HepG2 (cell line): ENCODE measurements around the gene PLPPR2. TPM values are rescaled to one million over a fixed set of nuclear protein-coding genes. Genes with fewer than 3 reads are reported as not detected.

Experiments
- ATF2 ChIP-seq: sonication (generic); formaldehyde crosslinking; IDR thresholded peaks from 2 replicates; pipeline ENCODE4 v1.4.0; 2020; ENCODE audit warnings: missing genetic modification reagents
- HIVEP1 ChIP-seq: sonication (generic); formaldehyde crosslinking; IDR thresholded peaks from 2 replicates; pipeline ENCODE4 v1.4.0; 2020; ENCODE audit warnings: mild to moderate bottlenecking, missing genetic modification reagents
- HMGXB4 ChIP-seq, 2 experiments: sonication (generic) in 1 of 2; formaldehyde crosslinking in 1 of 2; IDR thresholded peaks; 2 replicates each; pipeline versions ENCODE4 v1.4.0 to v1.6.1; 2018 to 2020; ENCODE audit warnings: missing genetic modification reagents in 2 of 2, borderline replicate concordance in 1 of 2, low read depth in 1 of 2, mild to moderate bottlenecking in 1 of 2, missing biosample characterization in 1 of 2
- HNRNPLL ChIP-seq: fragments of 200-400 bp; formaldehyde crosslinking; IDR thresholded peaks from 2 replicates; pipeline ENCODE4 v1.6.1; 2017; ENCODE audit warnings: mild to moderate bottlenecking, low read depth, low read length; ENCODE audit not compliant: poor library complexity, severe bottlenecking
- NFE2L1 ChIP-seq: sonication (generic); formaldehyde crosslinking; IDR thresholded peaks from 2 replicates; pipeline ENCODE4 v1.4.0; 2020; ENCODE audit warnings: missing genetic modification reagents, mild to moderate bottlenecking, borderline replicate concordance
- PITX1 ChIP-seq: sonication (generic); formaldehyde crosslinking; IDR thresholded peaks from 2 replicates; pipeline ENCODE4 v1.5.1; 2020; ENCODE audit warnings: mild to moderate bottlenecking, missing genetic modification reagents
- RAD21 ChIP-seq: fragments of 450-650 bp; formaldehyde crosslinking; IDR thresholded peaks from 2 replicates; pipeline ENCODE4 v1.5.0; 2020; ENCODE audit warnings: mild to moderate bottlenecking
- SIX4 ChIP-seq: sonication (generic); formaldehyde crosslinking; IDR thresholded peaks from 2 replicates; pipeline ENCODE4 v1.4.0; 2020; ENCODE audit warnings: missing genetic modification reagents
- ZBTB42 ChIP-seq: sonication (generic); formaldehyde crosslinking; IDR thresholded peaks from 2 replicates; pipeline ENCODE4 v1.5.0; 2020; ENCODE audit warnings: mild to moderate bottlenecking, missing genetic modification reagents
- ZNF121 ChIP-seq: sonication (generic); formaldehyde crosslinking; IDR thresholded peaks from 2 replicates; pipeline ENCODE4 v1.5.0; 2020; ENCODE audit warnings: mild to moderate bottlenecking, missing genetic modification reagents
- ZNF441 ChIP-seq: sonication (generic); formaldehyde crosslinking; IDR thresholded peaks from 2 replicates; pipeline ENCODE4 v1.7.0; 2021; ENCODE audit warnings: missing genetic modification reagents, borderline replicate concordance
- ZNF558 ChIP-seq: sonication (generic); formaldehyde crosslinking; IDR thresholded peaks from 2 replicates; pipeline ENCODE4 v1.9.0; 2022; ENCODE audit warnings: mild to moderate bottlenecking, missing genetic modification reagents, borderline replicate concordance
- ZNF703 ChIP-seq: sonication (generic); formaldehyde crosslinking; IDR thresholded peaks from 2 replicates; pipeline ENCODE4 v1.5.1; 2020; ENCODE audit warnings: missing genetic modification reagents, mild to moderate bottlenecking, moderate library complexity, borderline replicate concordance
- ZNF740 ChIP-seq: sonication (generic); formaldehyde crosslinking; IDR thresholded peaks from 2 replicates; pipeline ENCODE4 v1.4.0; 2020; ENCODE audit warnings: missing genetic modification reagents
- polyA plus RNA-seq, 8 experiments: library from polyadenylated mRNA; depleted of rRNA in 3 of 8; stranded (reverse) in 7 of 8; unstranded in 1 of 8; fragments of >200 nt; fragmentation: Illumina TruSeq in 4 of 8; extraction: Trizol in 4 of 8; gene quantifications; 2 replicates each; pipeline versions ENCODE4 v1.2.1 to v1.2.3, GENCODE V29; 2011 to 2016; ENCODE audit warnings: low read depth in 4 of 8, missing spikeins in 1 of 8, mixed read lengths in 1 of 8; ENCODE audit not compliant: insufficient read depth in 1 of 8
- total RNA-seq, 5 experiments: library from RNA; depleted of rRNA; stranded (reverse); fragments of >200 nt; fragmentation: Illumina TruSeq; extraction: Trizol; gene quantifications; 2 replicates each; pipeline ENCODE4 v1.2.3, GENCODE V29; 2016; ENCODE audit warnings: low read depth in 1 of 5
- TF ChIP-seq, protein P1 (sequence below): sonication (generic); formaldehyde crosslinking; IDR thresholded peaks from 2 replicates; pipeline ENCODE4 v1.4.0; 2020; ENCODE audit warnings: mild to moderate bottlenecking, missing genetic modification reagents, borderline replicate concordance
- TF ChIP-seq, protein P2 (sequence below): sonication (generic); formaldehyde crosslinking; IDR thresholded peaks from 2 replicates; pipeline ENCODE4 v1.4.0; 2020; ENCODE audit warnings: mild to moderate bottlenecking, missing genetic modification reagents
- TF ChIP-seq, protein P3 (sequence below): sonication (generic); formaldehyde crosslinking; IDR thresholded peaks from 2 replicates; pipeline ENCODE4 v1.8.0; 2022; ENCODE audit warnings: mild to moderate bottlenecking, missing genetic modification reagents, moderate library complexity

PLPPR2 gene
- total and polyA plus RNA-seq, 2 of the 13 experiments (the other 11 are each of a cell fraction or from before 2014, with no cell fraction given), result 1.5 to 2.1 TPM

DNA sequence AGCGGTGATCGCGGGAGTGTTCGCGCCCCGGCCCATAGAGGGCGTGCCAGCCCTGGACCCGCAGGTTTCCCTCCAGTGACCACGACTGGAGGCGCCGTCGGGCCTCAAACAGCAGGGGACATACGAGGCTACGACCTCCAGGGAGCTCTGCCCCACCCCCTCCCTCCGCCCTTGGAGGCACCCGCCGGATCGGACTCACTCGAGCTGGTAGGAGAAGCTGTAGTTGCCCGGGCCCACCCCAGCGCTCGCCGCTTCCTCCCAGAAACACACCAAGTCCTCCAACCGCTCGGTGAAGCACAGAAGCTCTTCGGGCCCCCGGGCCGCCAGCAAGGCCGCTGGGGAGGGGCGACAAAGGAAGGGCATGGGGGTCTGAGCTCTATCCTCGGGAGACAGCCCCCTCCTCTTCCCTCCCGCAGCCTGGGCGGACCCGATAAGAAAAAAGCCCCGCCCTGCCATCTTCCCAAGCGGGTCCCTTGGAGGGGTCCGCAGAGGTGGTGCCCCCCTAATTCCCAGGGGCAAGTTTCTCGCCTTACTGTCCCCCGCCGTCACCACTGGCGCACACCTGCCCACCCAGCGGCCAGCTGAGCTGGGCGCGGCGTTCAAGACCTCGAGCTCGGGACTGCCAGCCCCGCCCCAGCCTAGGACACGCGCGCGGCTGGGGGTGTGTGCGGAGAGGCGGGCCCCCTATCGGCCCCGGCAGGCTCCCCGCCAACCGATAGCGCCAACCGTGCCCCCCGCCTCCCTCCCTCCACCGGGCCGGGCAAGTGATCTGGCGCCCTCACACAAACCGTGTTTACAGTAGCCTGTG is 27.9 kb downstream of the PLPPR2 start (continued):
- peak; percentile 36 for TF ChIP-seq PITX1 (CRISPR knock-in tag)
- no peak for TF ChIP-seq HNRNPLL
- no peak for TF ChIP-seq ZNF558
- no peak for TF ChIP-seq ZNF740
- TF ChIP-seq, protein P1, sequence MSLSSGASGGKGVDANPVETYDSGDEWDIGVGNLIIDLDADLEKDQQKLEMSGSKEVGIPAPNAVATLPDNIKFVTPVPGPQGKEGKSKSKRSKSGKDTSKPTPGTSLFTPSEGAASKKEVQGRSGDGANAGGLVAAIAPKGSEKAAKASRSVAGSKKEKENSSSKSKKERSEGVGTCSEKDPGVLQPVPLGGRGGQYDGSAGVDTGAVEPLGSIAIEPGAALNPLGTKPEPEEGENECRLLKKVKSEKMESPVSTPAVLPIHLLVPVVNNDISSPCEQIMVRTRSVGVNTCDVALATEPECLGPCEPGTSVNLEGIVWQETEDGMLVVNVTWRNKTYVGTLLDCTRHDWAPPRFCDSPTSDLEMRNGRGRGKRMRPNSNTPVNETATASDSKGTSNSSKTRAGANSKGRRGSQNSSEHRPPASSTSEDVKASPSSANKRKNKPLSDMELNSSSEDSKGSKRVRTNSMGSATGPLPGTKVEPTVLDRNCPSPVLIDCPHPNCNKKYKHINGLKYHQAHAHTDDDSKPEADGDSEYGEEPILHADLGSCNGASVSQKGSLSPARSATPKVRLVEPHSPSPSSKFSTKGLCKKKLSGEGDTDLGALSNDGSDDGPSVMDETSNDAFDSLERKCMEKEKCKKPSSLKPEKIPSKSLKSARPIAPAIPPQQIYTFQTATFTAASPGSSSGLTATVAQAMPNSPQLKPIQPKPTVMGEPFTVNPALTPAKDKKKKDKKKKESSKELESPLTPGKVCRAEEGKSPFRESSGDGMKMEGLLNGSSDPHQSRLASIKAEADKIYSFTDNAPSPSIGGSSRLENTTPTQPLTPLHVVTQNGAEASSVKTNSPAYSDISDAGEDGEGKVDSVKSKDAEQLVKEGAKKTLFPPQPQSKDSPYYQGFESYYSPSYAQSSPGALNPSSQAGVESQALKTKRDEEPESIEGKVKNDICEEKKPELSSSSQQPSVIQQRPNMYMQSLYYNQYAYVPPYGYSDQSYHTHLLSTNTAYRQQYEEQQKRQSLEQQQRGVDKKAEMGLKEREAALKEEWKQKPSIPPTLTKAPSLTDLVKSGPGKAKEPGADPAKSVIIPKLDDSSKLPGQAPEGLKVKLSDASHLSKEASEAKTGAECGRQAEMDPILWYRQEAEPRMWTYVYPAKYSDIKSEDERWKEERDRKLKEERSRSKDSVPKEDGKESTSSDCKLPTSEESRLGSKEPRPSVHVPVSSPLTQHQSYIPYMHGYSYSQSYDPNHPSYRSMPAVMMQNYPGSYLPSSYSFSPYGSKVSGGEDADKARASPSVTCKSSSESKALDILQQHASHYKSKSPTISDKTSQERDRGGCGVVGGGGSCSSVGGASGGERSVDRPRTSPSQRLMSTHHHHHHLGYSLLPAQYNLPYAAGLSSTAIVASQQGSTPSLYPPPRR (CRISPR knock-in tag), result peak; percentile 32; the same call in 1 of the 2 replicates
- TF ChIP-seq NFE2L1 (CRISPR knock-in tag), result no peak
- TF ChIP-seq, protein P2, sequence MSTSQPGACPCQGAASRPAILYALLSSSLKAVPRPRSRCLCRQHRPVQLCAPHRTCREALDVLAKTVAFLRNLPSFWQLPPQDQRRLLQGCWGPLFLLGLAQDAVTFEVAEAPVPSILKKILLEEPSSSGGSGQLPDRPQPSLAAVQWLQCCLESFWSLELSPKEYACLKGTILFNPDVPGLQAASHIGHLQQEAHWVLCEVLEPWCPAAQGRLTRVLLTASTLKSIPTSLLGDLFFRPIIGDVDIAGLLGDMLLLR (CRISPR knock-in tag), result no peak
- no peak for TF ChIP-seq SIX4 (CRISPR knock-in tag)
- no peak for TF ChIP-seq HIVEP1 (CRISPR knock-in tag)
- 0 out of 2 replicates have a peak, but pooled peaks have one; percentile 22 for TF ChIP-seq ZBTB42 (CRISPR knock-in tag)
- TF ChIP-seq, protein P3, sequence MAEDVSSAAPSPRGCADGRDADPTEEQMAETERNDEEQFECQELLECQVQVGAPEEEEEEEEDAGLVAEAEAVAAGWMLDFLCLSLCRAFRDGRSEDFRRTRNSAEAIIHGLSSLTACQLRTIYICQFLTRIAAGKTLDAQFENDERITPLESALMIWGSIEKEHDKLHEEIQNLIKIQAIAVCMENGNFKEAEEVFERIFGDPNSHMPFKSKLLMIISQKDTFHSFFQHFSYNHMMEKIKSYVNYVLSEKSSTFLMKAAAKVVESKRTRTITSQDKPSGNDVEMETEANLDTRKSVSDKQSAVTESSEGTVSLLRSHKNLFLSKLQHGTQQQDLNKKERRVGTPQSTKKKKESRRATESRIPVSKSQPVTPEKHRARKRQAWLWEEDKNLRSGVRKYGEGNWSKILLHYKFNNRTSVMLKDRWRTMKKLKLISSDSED (CRISPR knock-in tag), result no peak
- peak; percentile 74 for TF ChIP-seq RAD21 (CRISPR knock-in tag)
- TF ChIP-seq ATF2 (CRISPR knock-in tag), result no peak
- TF ChIP-seq ZNF703 (CRISPR knock-in tag), result no peak
- peak; percentile 66 to 83 for TF ChIP-seq HMGXB4 (CRISPR knock-in tag; IDR thresholded peaks at IDR 0.05; ENCODE audit: borderline replicate concordance in 1 of 2, low read depth in 1 of 2)
- TF ChIP-seq ZNF121, result no peak
- no peak for TF ChIP-seq ZNF441 (CRISPR knock-in tag)
